Femur (tissue), 1 donor: ENCODE measurements around the gene MUC5B.

Experiments used
- DNase-seq: peaks from one replicate; pipeline ENCODE4 v3.0.0-alpha.2; 2017

MUC5B gene

DNA sequence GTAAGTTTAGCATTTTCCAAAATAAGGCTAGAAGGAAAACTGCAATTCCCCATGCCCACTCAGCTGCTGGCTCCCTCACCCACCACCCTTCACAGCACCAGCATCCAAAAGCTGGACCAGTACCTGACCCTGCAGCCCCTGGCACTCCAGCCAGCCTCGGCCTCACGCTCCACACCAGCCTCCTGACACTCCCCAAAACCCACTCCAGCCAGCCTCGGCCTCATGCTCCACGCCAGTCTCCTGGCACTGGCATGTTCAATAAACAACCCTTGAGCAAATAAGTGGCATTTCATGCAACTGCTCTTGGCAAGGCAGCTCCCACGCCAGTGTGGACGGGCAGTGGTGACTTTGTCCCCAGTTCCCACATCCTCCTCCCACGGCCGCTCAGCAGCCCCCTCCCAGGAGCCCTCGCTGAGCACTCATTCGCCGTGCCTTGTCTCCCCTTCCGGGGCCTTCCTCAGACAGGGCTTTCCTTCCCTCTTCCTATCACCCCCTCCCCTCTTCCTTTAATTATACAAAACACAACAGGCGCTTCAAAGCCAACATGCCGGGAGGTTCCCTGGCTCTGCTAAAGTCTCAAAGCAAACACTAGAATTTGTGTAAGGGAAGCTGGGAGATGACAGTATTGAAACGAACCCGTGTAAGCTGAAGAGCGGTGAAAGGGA is 79.7 kb downstream of the MUC5B start:
- DNase-seq, result peak; percentile 16

GRCh38 chr11:1303126-1303821 is 80.4 kb downstream of the MUC5B start:
- no peak for DNase-seq

DNA sequence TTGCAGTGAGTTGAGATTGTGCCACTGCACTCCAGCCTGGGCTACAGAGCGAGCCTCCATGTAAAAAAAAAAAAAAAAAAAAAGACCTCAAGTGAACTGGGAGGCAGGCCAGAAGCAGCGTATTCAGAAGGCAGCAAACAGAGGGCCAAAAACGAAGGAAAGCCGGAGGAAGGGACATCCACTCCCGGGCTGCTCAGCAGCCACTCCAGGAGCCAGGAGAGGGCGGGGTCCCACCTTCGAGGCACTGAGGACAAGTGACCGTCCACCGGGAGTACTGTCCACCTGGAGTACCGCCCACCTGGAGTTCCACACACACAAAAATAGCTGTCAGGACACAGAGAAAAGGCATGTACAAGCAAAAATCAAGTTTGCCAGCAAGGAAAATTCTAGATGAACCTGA is 81.1 kb downstream of the MUC5B start:
- DNase-seq, result peak; percentile 15

- no peak for DNase-seq
Observed at GRCh38 chr11:1304380-1304779, 81.5 kb downstream of the MUC5B start.

- DNase-seq, result no peak
Observed at GRCh38 chr11:1305063-1305495, 82.2 kb downstream of the MUC5B start.

GRCh38 chr11:1305501-1306056 is 82.7 kb downstream of the MUC5B start:
- no peak for DNase-seq

DNA sequence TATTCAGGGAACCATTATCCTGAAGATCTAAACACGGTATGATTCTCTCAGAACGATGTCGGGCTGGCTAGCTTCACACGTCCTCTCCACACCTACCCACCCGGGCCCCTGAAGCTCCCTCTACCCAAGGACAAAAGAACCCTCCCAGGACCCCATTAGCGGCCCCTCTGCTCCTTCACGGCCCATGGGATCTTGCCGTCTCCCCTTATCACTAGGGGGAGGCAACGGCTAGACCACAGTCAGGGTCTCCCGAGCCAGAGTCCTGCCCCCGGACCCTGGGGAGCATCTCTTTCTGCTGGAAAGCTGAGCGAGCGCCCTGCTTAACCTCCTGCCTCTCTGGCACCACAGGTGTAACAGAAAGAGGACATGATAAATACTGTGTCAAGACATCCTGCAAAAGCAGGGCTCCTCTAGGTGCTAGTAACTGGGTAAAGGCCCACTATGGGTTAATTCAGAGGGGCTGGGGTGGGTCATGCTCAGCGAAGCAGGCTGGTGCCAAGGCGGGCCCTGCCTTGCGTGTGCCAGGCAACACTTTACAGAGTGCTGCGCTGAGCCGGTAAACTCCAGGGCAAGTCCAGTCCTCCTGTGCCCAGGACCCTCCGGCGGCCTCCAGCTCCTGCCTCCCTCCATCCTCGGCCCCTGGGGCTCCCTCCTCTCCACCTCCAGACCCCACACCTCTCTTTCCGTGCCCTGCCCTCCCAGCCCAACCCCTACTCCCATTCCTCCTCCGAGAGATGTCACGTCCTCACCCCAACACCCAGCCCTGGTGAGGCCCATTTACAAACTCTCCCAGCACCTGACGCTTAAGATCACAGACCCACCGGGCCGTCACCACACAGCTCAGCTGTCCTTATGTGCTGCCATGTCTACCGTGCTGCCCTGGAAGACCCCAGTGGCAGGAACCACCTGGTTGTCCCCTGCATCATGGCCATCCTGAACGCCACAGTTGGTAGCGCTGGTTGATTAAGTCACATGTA is 83.6 kb downstream of the MUC5B start:
- DNase-seq, result no peak

DNA sequence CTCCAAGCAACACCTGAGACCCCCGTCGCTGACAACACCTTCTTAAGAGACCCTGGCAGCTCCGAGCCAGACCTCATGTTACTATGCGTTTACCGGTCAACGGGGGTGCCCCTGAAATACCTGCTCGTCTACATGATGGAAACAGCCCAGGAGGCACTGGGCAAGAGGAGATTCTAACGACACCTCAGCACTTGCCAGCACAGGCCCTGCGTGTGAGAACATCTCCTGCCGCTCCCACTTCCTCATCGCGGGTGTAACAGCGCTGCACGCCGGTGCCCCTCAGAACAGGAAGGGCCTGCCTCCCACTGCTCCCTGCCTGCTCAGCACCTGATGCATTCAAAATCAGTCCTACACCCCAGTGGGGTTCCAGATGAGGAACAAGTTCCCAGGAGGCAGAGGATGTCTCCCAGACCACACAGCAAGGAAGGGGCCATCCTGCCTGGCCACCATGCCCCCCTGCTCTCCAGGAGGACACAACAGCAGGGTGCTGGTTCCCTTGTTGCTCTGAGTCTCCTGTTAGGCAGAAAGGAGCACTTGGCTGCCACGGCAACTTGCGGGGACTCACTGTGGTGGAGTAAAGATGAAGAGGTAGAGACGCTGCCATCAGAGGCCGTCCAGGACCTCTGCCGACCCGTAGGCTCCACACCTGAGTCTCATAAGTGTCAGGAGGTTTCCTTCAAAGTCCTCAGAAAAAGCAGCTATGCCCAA is 84.5 kb downstream of the MUC5B start:
- peak; percentile 22 for DNase-seq

DNA sequence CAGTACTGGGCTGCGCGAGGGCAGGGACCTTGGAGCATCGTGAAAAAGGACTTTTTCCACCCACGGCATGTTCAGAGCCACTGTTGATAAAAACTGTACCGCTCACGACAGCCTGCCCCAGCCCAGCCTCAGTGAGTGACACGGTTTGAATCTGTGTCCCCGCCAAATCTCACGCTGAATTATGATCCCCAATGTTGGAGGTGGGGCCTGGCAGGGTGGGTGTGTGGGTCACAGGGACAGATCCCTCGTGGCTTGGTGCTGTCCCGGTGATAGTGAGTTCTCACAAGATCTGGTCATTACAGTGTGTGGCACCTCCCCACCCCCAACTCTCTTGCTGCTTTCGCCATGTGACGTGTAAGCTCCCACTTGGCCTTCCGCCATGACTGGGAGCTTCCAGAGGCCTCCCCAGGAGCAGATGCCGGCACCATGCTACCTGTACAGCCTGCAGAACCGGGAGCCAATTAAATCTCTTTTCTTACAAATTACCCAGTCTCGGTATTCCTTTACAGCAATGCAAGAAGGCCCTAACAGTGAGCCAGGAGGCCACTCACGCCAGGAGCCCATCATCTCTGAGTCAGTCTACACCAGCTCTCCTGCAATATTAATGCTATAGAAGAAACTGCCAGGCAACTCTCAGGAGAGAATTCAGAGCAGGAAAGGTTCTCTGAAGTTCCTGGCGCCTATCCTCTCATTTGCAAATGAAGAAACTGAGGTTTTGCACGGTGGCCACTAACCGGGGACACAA is 85.3 kb downstream of the MUC5B start:
- peak; percentile 18 for DNase-seq

DNA sequence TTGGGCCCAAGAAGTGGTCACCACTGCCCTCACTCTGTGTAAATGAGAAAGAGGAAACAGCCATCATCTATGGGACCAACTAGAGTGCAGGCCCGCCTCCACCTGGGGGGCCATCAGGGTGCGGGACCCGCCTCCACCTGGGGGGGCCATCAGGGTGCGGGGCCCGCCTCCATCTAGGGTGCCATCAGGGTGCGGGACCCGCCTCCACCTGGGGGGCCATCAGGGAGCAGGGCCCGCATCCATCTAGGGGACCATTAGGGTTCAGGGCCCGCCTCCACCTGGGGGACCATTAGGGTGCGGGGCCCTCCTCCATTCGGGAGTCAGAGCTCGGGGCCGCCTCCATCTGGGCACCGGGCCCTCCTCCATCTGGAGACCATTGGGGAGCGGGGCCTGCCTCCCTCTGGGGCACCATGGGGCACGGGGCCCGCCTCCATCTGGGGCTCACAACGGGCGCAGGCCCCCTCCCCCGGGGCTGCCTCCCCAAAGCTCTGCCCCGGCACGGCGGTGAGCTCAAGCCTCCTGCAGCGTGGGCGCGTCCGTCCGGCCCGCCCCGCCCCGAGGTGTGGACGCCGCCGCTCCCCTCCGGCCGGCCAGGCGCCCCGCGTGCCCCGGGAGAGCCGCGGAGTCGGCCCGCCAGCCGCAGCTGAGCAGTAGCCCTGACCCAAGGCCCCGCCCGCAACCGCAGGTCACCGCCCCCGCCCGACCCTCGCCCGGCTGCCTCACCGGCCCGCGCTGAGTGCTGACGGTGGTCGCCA is 86.1 kb downstream of the MUC5B start:
- no peak for DNase-seq

GRCh38 chr11:1309498-1310317 is 86.8 kb downstream of the MUC5B start, which contains the start of gene TOLLIP:
TOLLIP (minus strand) TSS chr11:1309632; CDS start chr11:1309498, 134 bp downstream.
- DNase-seq, result peak; percentile 98

GRCh38 chr11:1310318-1310687 is 87.4 kb downstream of the MUC5B start:
- DNase-seq, result no peak

DNA sequence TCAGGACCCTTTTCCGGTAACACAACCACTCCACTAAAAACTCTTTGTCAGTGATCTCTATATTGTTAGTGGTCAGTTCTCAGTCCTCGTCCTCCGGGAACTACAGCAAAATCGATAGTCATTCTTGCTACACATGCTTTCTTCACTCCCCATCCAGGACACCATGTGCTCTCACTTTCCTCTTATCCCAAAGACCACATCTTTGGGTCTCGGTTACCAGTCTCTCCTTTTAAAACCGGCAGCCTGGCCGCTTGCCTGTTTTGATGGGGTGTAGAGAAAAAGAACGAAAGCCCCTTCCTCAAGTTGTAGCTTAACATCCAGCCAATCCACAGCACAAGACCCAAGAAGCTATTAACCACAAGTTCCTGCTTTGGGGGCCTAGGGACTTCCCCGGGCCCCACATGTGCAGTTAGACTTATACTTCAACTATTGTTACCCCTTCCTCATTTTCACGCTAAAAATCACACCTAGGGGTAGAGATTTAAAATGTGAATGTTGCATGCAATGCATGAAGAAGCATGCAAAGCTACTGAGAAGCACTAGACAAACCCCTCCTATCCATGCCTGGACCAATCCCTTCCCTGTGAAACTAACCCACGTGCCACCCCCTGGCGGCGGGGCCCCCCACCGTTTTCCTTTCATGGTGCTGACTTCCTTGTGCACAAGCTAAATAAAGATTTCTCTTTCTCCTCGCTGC is 88.1 kb downstream of the MUC5B start:
- DNase-seq, result no peak
